ENCODE data around the gene CCDC187. TPM values are rescaled to one million over a fixed set of nuclear protein-coding genes. Genes with fewer than 3 reads are reported as not detected.

Gene CCDC187
- polyA plus RNA-seq, 3 donors = not detected

GRCh38 chr9:136255896-136256890 is 47.7 kb downstream of the CCDC187 start:
- DNase-seq = no peak
- Mint-ChIP-seq H3K4me1 (no peaks in the 10 kb centered on the region), H3K4me3 (no peak overlapping the region), H3K27me3 (ENCODE audit: low read depth in 3 of 3) (peaks cover 2 to 8% (median 7%) of the 10 kb centered on the region in 3 donors), H3K36me3 (no peaks in the 10 kb centered on the region), H3K27ac (no peak overlapping the region), H3K9me3 (no peaks in the 10 kb centered on the region)
- Histone ChIP-seq H2AFZ (ENCODE audit: insufficient read depth, low read depth, low read length, poor library complexity, severe bottlenecking) (no peak overlapping the region), H3K4me3 (replicated peaks in 1 of 3; ENCODE audit: low read depth in 2 of 3, low read length in 3 of 3) (no peak overlapping the region), H3K79me2 (ENCODE audit: insufficient read depth, low read length) (no peaks in the 10 kb centered on the region), H3K9me3 (replicated peaks in 1 of 2; ENCODE audit: control insufficient read depth in 1 of 2, insufficient read depth in 1 of 2, low read length in 2 of 2) (no peaks in the 10 kb centered on the region), H3K36me3 (replicated peaks in 1 of 2; ENCODE audit: control insufficient read depth in 1 of 2, insufficient read depth in 2 of 2, low read length in 2 of 2) (no peaks in the 10 kb centered on the region), H3K4me1 (ENCODE audit: control insufficient read depth in 1 of 2, insufficient read depth in 2 of 2, low read length in 2 of 2) (no peaks in the 10 kb centered on the region), H3K27ac (ENCODE audit: low read depth in 1 of 2, low read length in 2 of 2) (no peak overlapping the region), H3K27me3 (ENCODE audit: control insufficient read depth in 2 of 2, insufficient read depth in 2 of 2, low read length in 2 of 2) (no peaks in the 10 kb centered on the region), H3K4me2 (replicated peaks; ENCODE audit: extremely low read depth, low read length, poor library complexity, severe bottlenecking) (no peak overlapping the region), H4K20me1 (ENCODE audit: insufficient read depth, low read length) (no peaks in the 10 kb centered on the region), H3K9ac (ENCODE audit: insufficient read depth, low read length, poor library complexity, severe bottlenecking) (no peak overlapping the region)
- no peak for TF ChIP-seq CTCF (IDR thresholded peaks at IDR 0.05)
- intact Hi-C loops (cut with micrococcal nuclease) = no loop called here
- WGBS (ENCODE audit: insufficient coverage) = 82% methylated on average over 24 of the region's 28 CpGs

- H3K9me3 ChIP-seq (replicated peaks in 1 of 2; ENCODE audit: control insufficient read depth in 1 of 2, insufficient read depth in 1 of 2, low read length in 2 of 2) = no peaks in the 10 kb centered on the region
- no peak overlapping the region for H3K27ac Mint-ChIP-seq
- H3K4me1 Mint-ChIP-seq = no peaks in the 10 kb centered on the region
- no peak overlapping the region for H3K4me2 ChIP-seq (replicated peaks; ENCODE audit: extremely low read depth, low read length, poor library complexity, severe bottlenecking)
- intact Hi-C loops (cut with micrococcal nuclease) = no loop called here
- no peaks in the 10 kb centered on the region for H3K79me2 ChIP-seq (ENCODE audit: insufficient read depth, low read length)
- DNase-seq = no peak
- H3K36me3 Mint-ChIP-seq = no peaks in the 10 kb centered on the region
- no peaks in the 10 kb centered on the region for H3K27me3 ChIP-seq (ENCODE audit: control insufficient read depth in 2 of 2, insufficient read depth in 2 of 2, low read length in 2 of 2)
- no peaks in the 10 kb centered on the region for H3K36me3 ChIP-seq (replicated peaks in 1 of 2; ENCODE audit: control insufficient read depth in 1 of 2, insufficient read depth in 2 of 2, low read length in 2 of 2)
- H3K4me3 Mint-ChIP-seq = no peak overlapping the region
- no peaks in the 10 kb centered on the region for H3K9me3 Mint-ChIP-seq
- H3K4me3 ChIP-seq (replicated peaks in 1 of 3; ENCODE audit: low read depth in 2 of 3, low read length in 3 of 3) = no peak overlapping the region
- H3K27me3 Mint-ChIP-seq (ENCODE audit: low read depth in 3 of 3) = peaks cover 2 to 10% (median 8%) of the 10 kb centered on the region in 3 donors
- no peak overlapping the region for H2AFZ ChIP-seq (ENCODE audit: insufficient read depth, low read depth, low read length, poor library complexity, severe bottlenecking)
- no peaks in the 10 kb centered on the region for H4K20me1 ChIP-seq (ENCODE audit: insufficient read depth, low read length)
- WGBS (ENCODE audit: insufficient coverage) = 84% methylated on average over 8 of the region's 12 CpGs
- H3K9ac ChIP-seq (ENCODE audit: insufficient read depth, low read length, poor library complexity, severe bottlenecking) = no peak overlapping the region
- H3K27ac ChIP-seq (ENCODE audit: low read depth in 1 of 2, low read length in 2 of 2) = no peak overlapping the region
- H3K4me1 ChIP-seq (ENCODE audit: control insufficient read depth in 1 of 2, insufficient read depth in 2 of 2, low read length in 2 of 2) = no peaks in the 10 kb centered on the region
- TF ChIP-seq CTCF (IDR thresholded peaks at IDR 0.05) = no peak
These were observed 48.7 kb downstream of the CCDC187 start for GRCh38 chr9:136255166-136255538.
